ENCODE data around the gene LRCH3. TPM values are rescaled to one million over a fixed set of nuclear protein-coding genes. Genes with fewer than 3 reads are reported as not detected.

The LRCH3 gene
- 10 to 100 TPM; 19.2 to 69.3 (median 28.3) TPM for total RNA-seq

- no peaks in the 10 kb centered on the region for H3K9me3 ChIP-seq
- H3K36me3 ChIP-seq: no peaks in the 10 kb centered on the region
- TF ChIP-seq EP300 (IDR thresholded peaks at IDR 0.05) (no peak), POLR2AphosphoS5 (IDR thresholded peaks at IDR 0.05) (peak; percentile 64 to 86 (median 68)), POLR2A (IDR thresholded peaks at IDR 0.05) (peak; percentile 64 to 77), CTCF (IDR thresholded peaks at IDR 0.05) (no peak)
- H3K27me3 ChIP-seq: no peaks in the 10 kb centered on the region
- WGBS: under 1% methylated on average over 30 of the region's 83 CpGs
- H3K4me3 ChIP-seq: peak within 1 kb of the TSS; percentile 75
- H3K27ac ChIP-seq: peak within 1 kb of the TSS; percentile 97
- peak; percentile 90 to 91 for DNase-seq (ENCODE audit: low spot score in 2 of 2)
- peaks cover 31% of the 10 kb centered on the region for H3K4me1 ChIP-seq
These were observed at the start of gene LRCH3 for GRCh38 chr3:197791113-197791891. LRCH3 (plus strand) TSS chr3:197791254; CDS start chr3:197791279, 25 bp downstream.

- H3K27me3 ChIP-seq: no peaks in the 10 kb centered on the region
- H3K27ac ChIP-seq: no peak overlapping the region
- DNase-seq (ENCODE audit: low spot score in 2 of 2): no peak
- H3K4me1 ChIP-seq: peaks cover 3% of the 10 kb centered on the region
- H3K4me3 ChIP-seq: no peak overlapping the region
- WGBS: 87% methylated on average over 2 of the region's 3 CpGs
- H3K9me3 ChIP-seq: no peaks in the 10 kb centered on the region
- no peak for TF ChIP-seq CTCF (IDR thresholded peaks at IDR 0.05)
- TF ChIP-seq POLR2A (IDR thresholded peaks at IDR 0.05): no peak
- no peak for TF ChIP-seq POLR2AphosphoS5 (IDR thresholded peaks at IDR 0.05)
- no peak for TF ChIP-seq EP300 (IDR thresholded peaks at IDR 0.05)
- H3K36me3 ChIP-seq: no peaks in the 10 kb centered on the region
These were observed 48.3 kb upstream of the LRCH3 start for GRCh38 chr3:197742787-197743186.

GRCh38 chr3:197746209-197746608, 44.8 kb upstream of the LRCH3 start:
- Histone ChIP-seq H3K27ac (no peak overlapping the region), H3K36me3 (no peaks in the 10 kb centered on the region), H3K4me1 (peaks cover 5% of the 10 kb centered on the region), H3K9me3 (no peaks in the 10 kb centered on the region), H3K4me3 (no peak overlapping the region), H3K27me3 (no peaks in the 10 kb centered on the region)
- no peak for DNase-seq (ENCODE audit: low spot score in 2 of 2)
- TF ChIP-seq CTCF (IDR thresholded peaks at IDR 0.05) (no peak), EP300 (IDR thresholded peaks at IDR 0.05) (no peak), POLR2AphosphoS5 (IDR thresholded peaks at IDR 0.05) (no peak), POLR2A (IDR thresholded peaks at IDR 0.05) (no peak)
- 91% methylated on average over 3 of the region's 3 CpGs for WGBS

GRCh38 chr3:197746801-197747237, 44.2 kb upstream of the LRCH3 start:
- H3K36me3 ChIP-seq: no peaks in the 10 kb centered on the region
- no peak for DNase-seq (ENCODE audit: low spot score in 2 of 2)
- no peak overlapping the region for H3K27ac ChIP-seq
- no peaks in the 10 kb centered on the region for H3K27me3 ChIP-seq
- peaks cover 11% of the 10 kb centered on the region for H3K4me1 ChIP-seq
- TF ChIP-seq POLR2AphosphoS5 (IDR thresholded peaks at IDR 0.05): no peak
- no peak for TF ChIP-seq POLR2A (IDR thresholded peaks at IDR 0.05)
- no peak for TF ChIP-seq EP300 (IDR thresholded peaks at IDR 0.05)
- no peak for TF ChIP-seq CTCF (IDR thresholded peaks at IDR 0.05)
- no peaks in the 10 kb centered on the region for H3K9me3 ChIP-seq
- no peak overlapping the region for H3K4me3 ChIP-seq
- 67% methylated on average over 4 of the region's 4 CpGs for WGBS

GRCh38 chr3:197748597-197749314, 42.3 kb upstream of the LRCH3 start:
- H3K27me3 ChIP-seq: no peaks in the 10 kb centered on the region

More at GRCh38 chr3:197748597-197749314, 42.3 kb upstream of the LRCH3 start:
- WGBS: 22% methylated on average over 12 of the region's 12 CpGs
- Histone ChIP-seq H3K36me3 (no peaks in the 10 kb centered on the region), H3K27ac (peak overlapping the region; percentile 98), H3K9me3 (no peaks in the 10 kb centered on the region), H3K4me3 (peak overlapping the region; percentile 92), H3K4me1 (peaks cover 22% of the 10 kb centered on the region)
- DNase-seq (ENCODE audit: low spot score in 2 of 2): no peak
- TF ChIP-seq POLR2A (IDR thresholded peaks at IDR 0.05): no peak
- TF ChIP-seq EP300 (IDR thresholded peaks at IDR 0.05): no peak
- TF ChIP-seq POLR2AphosphoS5 (IDR thresholded peaks at IDR 0.05): no peak
- TF ChIP-seq CTCF (IDR thresholded peaks at IDR 0.05): no peak
